GM21737 (cell line): ENCODE results near the gene MAL.

ENCODE experiments used
- ATAC-seq: cut with Tn5 transposase; IDR thresholded peaks from one replicate; pipeline ENCODE4 v1.9.1; 2021; ENCODE audit warnings: mild to moderate bottlenecking, moderate library complexity; ENCODE audit not compliant: unreplicated experiment

The MAL gene

DNA sequence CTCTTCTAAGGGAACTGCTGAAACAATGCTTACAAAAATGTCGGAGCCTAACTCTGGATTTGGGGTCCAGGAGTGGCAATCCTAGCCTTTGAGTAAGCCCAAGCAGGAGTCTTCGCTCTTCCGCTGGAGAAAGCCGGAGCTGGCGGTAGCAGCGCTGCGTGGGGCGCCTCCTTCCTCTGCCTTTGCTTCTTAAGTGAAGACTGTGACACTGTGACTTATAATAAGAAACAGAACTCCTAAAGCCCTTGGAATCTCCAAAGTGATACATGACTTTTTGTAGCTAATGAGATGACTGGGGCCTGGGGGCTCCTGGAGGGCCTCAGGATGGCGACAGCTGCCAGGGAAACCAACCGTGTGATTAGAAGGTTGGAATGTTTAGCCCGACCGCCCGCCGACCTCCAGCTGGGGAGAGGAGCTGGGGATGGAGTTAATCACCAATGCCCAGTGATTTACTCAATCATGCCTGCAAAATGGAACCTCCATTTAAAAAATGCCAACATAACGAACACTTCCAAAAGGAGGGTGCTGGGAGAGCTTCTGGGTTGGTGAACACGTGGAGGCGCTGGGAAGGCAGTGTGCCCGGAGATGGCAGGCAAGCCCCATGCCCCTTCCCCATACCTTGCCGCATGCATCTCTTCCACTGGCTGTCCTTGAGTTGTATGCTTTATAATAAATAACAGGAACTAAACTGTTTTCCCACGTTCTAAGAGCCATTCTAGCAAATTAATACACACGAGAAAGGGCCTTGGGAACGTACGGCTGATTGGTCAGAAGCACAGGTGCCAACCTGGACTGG, 29.0 kb upstream of the MAL start:
- no peak for ATAC-seq

DNA sequence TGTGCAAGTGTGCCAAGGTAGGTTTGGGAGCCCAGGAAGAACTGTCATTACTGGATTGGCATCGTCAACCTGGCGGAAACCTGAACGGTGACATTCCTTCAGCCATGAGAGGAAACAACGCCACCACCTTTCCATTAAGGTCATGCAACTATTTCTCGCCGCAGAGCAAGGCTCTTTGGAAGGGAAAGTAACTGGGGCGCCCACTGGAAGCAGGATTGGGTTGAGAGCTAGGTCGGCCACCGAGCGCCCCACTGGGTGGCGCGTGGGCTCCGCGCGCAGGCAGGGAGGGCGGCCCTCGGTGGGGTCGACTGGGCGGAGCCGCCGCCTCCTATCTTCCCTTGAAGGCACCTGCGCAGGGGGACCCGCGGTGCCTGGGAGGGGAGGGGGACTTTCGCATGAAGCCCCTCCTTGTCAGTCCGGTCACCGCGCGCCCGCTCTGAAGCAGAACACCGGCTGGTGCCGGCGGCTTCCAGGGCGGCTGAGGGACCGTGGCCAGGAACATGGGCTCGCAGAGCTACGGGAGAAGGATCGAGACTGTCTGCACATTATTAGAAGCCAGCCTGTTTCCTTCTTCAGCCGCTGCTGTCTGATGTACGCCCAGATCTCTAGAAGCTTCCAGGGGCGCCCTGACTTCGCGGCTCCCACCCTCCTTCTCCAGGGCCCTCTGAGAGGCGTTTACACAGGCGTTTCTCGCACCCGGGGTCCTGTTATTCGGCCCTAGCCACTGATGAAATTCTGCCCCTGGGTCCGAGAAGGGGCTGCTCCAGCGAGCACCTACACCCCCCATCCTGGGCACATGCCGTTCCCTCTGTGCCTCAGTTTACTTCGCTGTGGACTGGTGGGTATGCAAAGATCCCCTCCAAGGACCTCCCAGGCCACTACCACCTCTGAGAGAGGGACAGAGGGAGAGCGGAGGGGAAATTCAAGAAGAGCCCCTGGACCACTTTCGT, 27.3 kb upstream of the MAL start:
- ATAC-seq: no peak

DNA sequence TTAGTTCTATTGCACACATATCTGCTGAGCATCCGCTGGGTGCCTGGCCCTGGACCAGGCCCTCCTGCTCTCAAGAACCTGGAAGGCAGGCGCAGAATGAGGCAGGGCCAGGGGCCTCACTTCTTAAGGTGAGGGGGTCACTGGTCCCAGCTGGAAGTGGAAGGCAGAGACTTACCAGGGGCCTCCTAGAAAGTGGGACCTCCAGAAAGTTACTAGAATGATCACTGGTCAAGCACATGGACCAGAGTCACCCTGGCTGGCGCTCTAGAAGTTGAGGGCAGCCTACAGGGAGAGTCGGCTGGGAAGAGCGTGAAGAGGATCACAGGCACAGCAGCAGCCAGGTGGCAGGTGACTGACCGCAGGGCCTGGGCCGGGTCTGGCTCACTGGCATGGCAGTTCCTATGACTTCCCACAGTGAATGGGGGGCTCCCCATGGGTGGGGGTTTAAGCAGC, 26.1 kb upstream of the MAL start:
- ATAC-seq: no peak

DNA sequence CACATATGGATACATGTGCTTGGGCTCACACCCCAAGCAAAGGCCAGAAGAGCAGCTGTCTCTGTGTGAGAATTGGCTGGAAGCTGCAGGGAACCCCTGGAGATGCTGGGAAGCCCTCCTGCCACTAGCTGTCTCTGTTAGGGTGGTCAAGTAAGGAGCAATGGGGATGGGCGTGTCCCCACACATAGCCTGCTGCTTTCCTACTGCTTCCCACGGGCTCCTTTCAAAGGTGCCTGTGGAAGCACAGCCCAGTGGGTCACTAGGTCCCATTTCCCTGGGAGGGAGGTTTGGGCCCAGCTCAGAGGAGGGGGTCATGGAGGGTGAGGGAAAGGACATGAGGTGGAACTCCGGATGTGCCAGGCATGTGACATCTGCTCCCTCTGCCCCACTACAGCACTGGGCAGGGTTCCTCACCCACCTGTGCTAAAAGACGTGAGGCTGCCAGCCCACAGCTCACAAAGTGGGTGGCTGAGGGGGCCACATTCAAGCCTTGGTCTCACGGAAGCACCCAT, 24.4 kb upstream of the MAL start:
- no peak for ATAC-seq

DNA sequence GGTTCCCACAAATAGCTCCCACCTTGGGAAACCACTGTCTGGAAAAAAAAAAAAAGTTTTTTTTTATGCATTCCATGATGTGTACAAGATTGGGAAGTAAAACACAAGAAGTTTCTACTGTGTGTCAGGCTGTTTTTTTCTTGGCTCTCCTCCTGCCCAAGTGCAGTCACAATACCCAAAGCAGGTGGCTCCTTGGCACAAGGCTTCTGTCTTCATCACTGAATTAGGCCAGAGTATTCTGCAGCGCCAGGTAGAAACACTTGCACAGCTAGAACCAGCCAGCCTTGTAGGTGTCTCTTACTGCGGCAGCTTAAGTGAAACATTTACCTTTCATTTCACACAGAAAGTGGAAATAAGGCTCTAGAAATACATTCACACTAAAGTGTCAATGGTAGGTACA, 23.8 kb upstream of the MAL start:
- no peak for ATAC-seq

DNA sequence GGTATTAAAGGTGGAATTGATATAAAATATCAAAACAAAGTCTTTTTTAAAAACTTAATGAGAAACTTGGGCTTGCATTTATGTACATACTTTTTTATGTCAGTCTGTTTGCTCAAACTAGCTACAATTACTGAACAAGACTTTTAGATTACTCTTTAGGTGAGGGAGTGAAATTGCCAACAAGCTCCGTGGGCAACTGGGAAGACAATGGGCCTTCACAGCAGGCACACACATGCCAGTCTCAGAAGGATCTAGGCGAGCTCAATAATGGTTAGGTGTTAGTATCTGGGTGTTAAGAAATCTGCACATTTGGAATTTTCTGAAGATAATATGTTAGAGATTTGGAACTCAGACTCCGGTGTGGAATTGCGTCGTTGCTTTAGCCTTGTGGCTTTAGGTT, 23.0 kb upstream of the MAL start:
- no peak for ATAC-seq

DNA sequence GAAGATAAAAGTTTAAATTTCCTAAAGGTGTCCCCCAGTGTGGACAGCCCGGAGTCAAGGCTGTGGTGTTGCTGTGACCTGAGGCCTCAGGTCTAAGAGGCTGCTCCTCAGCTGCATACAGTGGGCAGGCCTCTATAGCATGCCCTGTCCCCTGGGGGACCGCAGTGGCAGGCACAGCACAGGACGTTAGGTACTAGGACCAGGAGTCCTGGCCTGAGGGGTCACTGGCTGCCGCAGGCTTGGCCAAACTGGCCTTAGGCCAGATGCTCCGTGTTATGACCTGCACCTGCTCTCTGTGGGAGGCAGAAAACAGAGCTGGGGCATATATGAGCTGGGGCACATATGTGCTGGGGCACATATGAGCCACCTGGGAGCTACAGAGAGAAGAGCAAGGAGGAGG, 21.2 kb upstream of the MAL start:
- ATAC-seq: no peak

DNA sequence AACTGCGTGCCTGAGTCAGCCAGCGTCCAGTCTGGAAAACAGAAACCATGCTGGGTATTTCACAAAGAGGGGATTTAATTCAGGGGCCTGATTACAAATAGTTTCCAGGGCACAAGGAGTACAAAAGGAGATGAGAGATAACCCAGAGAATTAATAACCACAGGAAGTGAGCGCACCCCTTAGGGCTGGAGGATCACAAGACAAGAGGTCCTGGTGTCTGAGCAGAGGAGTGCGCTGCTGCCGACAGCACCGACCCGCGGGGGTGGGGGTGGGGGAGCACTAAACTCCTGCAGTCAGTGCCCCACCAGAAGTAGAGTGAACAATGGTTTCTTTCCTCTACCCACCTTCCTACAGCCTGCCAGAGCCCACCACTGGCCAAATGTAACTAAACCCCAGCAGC, 20.8 kb upstream of the MAL start:
- ATAC-seq: no peak

DNA sequence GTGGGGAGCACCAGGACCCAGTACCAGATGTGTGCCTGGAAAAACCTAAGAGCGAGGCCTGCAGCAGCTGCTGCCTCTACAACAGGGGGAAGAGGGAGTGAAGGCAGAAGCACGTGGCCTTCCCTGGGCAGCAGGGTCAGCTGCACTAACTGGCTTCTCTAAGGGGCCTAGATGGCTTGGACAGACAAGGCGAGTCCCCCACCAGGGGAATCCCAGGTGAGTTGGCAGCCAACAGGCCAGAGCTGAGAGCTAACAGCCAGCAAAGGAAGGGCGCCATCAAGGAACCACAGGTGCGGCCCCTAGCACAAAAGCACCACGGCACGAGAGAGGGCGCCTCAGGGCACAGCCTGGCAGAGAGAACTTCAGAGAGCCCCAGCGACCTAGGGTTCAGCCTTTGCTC, 19.8 kb upstream of the MAL start:
- no peak for ATAC-seq

DNA sequence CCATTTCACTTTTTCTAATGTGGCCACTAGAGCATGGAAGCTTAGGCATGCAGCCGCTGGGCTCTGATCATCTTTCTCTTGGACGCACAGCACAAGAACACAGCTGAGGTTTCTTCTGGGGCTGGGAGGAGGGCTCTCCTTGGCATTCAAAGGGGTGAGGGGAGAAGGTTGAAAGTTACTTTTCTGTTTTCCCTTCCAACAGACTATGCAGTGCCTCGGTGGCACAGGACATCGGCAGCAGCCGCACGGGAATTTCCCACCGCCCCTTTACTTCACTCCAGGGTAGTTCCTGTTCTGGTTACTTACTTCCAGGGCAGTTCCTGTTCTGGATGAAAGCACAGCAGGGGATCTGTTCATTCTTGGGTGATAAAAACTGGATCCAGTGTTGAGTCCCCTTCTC, 18.9 kb upstream of the MAL start:
- ATAC-seq: no peak

DNA sequence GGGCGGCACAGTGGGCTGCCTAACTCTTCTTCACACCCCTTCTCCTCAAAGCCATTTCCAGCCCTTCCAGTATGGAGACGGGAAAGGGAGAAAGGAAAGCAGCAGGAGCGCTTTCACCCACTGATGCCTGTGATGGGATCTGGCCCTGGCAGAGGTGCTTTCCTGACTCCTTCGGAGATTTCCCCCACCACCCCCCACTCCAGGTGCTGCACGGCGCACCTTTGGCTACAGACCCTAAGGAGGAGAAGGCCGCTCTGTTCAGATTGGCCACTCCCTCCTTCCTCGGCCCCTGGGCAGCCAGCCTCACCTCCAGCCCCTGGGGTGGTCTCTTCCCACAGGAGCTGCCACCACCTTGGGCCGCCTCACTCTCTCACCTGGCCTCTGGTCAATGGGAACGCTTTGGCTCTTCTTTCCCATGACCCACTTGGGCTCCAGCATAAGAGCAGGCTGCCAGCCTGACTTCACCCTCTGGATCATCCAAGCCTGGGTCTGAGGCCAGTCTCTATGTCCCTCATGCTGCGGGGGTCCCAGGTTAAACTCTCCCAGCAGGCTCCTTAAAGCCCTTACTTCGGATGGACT, 18.4 kb upstream of the MAL start:
- ATAC-seq: no peak

DNA sequence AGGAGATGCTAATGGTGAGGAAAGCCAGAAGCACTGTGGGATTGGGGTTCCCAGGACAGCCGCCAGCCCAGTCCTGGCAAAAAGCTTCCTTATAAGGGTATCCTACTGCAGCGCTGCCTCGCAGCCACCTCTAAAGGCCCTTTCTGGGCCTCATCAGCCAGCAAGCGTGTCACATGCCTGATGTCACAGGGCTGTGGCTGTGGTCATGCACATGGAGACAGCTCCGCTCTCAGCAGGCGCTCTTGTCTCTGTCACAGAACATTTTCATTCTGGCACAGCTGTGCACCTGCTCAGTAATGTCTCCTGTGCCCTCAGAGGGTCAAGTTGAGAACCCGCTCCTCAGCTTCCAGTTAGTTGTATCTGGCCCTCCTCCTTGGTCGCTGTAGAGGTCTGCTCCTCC, 17.7 kb upstream of the MAL start:
- no peak for ATAC-seq

DNA sequence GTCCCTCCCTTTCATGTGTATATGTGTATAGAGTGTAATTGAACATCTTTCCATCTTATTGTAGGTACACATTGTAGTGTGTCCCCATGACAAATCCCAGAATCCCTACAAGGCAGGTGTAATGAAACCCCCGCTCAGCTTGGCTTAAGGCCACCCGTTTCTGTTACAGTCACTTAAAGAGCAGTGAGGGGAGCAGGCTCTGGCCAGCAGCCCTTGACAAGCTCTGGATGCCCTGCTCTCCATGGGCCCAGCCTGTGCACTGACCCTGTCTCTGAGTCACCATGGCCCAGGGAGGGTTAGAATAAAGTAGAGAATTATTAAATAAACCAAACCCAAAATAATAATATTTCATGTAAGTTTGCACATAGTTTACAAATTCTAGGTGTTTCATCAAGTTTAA, 17.2 kb upstream of the MAL start:
- no peak for ATAC-seq

DNA sequence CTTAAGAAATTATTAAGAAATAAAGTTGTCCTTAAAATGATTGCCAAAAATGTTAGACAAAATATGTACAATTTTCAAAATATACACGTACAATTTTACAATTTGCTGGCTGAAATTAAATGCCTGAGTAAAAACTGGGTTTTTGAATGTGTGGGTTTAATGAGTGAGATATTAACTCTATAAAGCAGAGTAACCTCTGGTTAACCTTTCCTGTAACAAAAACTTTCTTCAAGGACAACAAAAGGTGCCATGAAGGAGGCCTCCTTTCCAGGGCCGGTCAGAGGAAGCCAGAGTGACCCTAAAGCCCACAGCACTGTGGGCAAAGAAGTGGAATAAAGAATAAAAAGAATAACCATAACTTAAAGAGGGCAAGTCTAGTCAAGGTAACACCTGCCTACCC, 16.5 kb upstream of the MAL start:
- ATAC-seq: no peak

DNA sequence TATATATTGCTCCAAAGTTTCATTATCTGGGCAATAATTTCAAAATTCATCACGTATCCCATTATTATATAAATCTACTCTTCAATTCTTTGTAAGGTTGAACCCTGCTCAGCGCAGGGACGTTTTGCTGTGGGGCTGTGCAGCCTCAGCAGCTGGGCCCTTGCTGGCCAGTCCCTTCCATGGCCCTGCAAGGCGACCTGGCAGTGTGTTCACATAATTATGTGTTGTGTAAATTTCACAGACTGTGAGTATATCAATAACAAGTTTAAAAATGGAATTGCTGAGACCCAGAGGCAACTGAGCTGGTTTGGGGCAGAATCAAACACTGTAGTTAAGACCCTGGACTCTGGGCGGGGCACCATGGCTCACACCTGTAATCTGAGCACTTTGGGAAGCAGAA, 16.1 kb upstream of the MAL start:
- ATAC-seq: no peak

DNA sequence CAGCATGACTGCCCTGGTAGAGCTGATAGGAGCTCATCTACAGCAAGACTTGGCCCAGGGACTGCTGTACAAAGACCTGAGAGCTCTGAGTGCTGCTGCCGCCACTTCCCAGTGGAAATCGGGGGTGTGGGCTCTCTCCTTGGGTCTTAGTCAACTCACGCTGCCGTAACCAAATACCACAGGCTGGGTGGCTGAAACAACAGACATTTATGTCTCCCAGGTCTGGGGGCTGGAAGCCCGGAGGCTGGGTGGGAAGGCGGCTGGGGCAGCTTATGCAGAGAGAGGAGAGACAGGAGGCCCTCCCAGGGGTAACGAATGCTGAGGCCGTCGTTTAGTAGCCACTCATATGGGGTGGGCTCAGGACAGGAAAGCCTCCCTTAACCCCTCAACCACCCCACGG, 15.4 kb upstream of the MAL start:
- no peak for ATAC-seq

DNA sequence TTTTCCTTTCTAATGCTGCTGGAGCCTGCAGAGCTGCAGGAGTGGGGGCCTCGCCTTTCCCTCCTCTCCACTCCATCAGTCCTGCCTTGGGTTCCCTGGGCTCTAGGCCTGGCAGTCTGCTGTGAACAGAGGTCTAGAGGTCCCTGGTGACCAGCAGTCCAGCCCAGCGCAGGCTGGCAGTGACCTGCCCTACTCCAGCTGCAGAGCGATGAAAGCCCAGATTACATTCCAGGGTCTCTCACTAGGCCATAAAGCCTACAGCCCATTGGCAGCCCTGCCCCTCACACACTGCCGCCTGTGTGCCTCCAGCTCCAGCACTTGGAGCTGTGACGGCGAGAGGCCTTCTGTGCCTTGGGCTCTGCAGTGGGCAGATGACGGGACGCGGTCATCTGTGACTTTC, 14.8 kb upstream of the MAL start:
- ATAC-seq: no peak

DNA sequence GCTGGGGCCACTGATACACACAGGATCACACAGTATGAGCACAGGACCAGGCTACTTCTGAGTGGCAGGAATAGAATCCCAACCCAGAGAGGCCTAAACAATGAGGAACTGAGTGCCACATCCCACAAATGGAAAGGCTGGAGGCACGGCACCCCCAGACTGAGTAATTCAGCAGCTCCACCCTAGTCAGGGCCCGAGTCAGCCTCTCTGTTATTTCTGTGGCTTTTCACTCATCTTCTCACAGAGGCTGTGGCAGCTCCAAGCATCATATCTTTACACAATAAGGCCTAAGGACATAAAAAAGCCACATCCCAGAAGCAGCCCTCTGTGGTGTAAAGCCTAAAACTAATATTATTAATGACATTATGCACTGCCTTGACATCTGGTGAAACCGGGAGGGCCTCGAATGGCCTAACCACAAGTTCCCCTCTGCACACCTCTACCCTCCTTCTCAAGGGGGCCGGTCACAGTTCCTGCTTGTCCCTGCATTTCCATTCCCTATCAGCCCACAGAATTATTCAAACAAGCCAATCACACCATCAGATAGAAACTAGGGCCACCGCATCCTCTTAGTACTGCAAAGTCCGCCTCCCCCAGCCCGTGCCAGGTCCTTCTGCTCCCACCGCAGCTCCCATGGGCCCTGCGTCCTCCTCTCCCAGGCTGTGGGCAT, 12.5 kb upstream of the MAL start:
- ATAC-seq: peak; percentile 75

DNA sequence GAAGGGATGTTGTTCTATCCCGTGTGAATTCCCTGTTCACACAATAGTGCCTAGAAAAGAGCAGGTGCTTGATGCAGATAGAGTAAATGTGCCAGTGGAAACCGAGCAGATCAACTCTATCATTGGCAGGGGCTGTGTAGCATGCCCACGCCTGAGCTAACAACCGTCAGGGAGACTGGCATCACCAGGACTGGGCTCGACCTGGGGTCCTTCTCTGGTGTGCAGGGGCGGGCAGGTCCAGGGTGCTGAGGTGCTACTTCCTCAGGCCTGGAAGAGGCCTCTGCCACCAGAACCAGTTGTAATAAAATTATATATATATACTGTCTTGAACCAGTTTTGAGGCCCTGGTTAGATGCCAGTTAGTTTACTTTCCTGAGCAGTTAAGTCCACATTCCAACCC, 11.8 kb upstream of the MAL start:
- ATAC-seq: no peak

DNA sequence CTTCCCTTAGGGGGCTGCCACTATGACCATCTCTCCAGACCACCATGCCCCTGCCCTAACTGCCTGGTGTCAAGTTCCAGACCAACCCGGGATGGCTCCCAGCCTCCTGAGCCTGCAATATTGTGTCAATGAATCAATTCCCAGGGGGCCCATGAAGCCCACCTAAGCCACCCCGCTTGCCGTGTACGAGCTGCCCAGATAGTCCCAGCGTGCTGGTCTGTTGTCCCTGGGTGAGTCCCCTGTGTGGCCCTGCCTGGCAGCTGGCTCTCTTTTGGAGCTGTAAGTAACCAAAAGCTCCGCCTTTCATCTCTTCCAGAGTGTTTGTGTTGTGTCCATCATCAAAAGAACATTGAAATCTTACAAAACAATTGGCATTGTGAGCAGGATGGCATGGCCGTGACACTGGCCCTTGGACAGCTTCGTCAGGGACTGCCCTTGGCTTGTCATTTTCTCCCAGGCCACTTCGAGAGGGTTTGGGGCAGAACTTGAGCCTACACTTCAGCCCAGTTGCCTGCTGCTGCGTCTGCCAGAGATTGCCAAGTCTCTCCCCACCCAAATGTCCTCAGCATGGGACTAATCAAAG, 11.3 kb upstream of the MAL start:
- no peak for ATAC-seq
